Measurements from ENCODE around the gene YIPF1.

YIPF1 gene

GRCh38 chr1:53834776-53835175 is 54.8 kb downstream of the YIPF1 start:
- H4K20me1 ChIP-seq (ENCODE audit: insufficient read depth, low read length) = peaks cover 21% of the 10 kb centered on the region; the same call in 1 of the 2 replicates
- TF ChIP-seq EZH2phosphoT487 (IDR thresholded peaks at IDR 0.05; ENCODE audit: low read depth) = no peak
- TF ChIP-seq CTCF (IDR thresholded peaks at IDR 0.05; ENCODE audit: low read depth, low read length) = no peak
- H3K27ac ChIP-seq (ENCODE audit: low read length) = no peak overlapping the region
- no peaks in the 10 kb centered on the region for H3K9me3 ChIP-seq (ENCODE audit: insufficient read depth, low read length)
- H3K27me3 ChIP-seq (ENCODE audit: low read depth, low read length) = no peaks in the 10 kb centered on the region
- H3K36me3 ChIP-seq (replicated peaks; ENCODE audit: low read depth, low read length) = peaks cover 18% of the 10 kb centered on the region
- H3K4me2 ChIP-seq (ENCODE audit: low read length) = no peak overlapping the region
- no peak overlapping the region for H2AFZ ChIP-seq (ENCODE audit: low read depth, low read length)
- no peak overlapping the region for H3K4me3 ChIP-seq (ENCODE audit: low read length)
- H3K79me2 ChIP-seq (ENCODE audit: low read length) = peaks cover 68% of the 10 kb centered on the region
- H3K9ac ChIP-seq (ENCODE audit: low read length) = no peak overlapping the region
- H3K4me1 ChIP-seq (ENCODE audit: low read length) = peaks cover 19% of the 10 kb centered on the region

GRCh38 chr1:53833393-53833792 is 56.2 kb downstream of the YIPF1 start:
- Histone ChIP-seq H3K36me3 (replicated peaks; ENCODE audit: low read depth, low read length) (peaks cover 24% of the 10 kb centered on the region), H2AFZ (ENCODE audit: low read depth, low read length) (no peak overlapping the region), H3K79me2 (ENCODE audit: low read length) (peaks cover 75% of the 10 kb centered on the region), H3K27ac (ENCODE audit: low read length) (no peak overlapping the region), H3K4me1 (ENCODE audit: low read length) (peaks cover 15% of the 10 kb centered on the region), H3K27me3 (ENCODE audit: low read depth, low read length) (no peaks in the 10 kb centered on the region), H3K4me2 (ENCODE audit: low read length) (no peak overlapping the region), H3K9ac (ENCODE audit: low read length) (no peak overlapping the region), H4K20me1 (ENCODE audit: insufficient read depth, low read length) (peaks cover 21% of the 10 kb centered on the region; the same call in 1 of the 2 replicates), H3K9me3 (ENCODE audit: insufficient read depth, low read length) (no peaks in the 10 kb centered on the region), H3K4me3 (ENCODE audit: low read length) (no peak overlapping the region)
- TF ChIP-seq EZH2phosphoT487 (IDR thresholded peaks at IDR 0.05; ENCODE audit: low read depth) = no peak
- TF ChIP-seq CTCF (IDR thresholded peaks at IDR 0.05; ENCODE audit: low read depth, low read length) = no peak

GRCh38 chr1:53826367-53826766 is 63.2 kb downstream of the YIPF1 start:
- Histone ChIP-seq H3K4me1 (ENCODE audit: low read length) (peaks cover 3% of the 10 kb centered on the region), H3K9ac (ENCODE audit: low read length) (no peak overlapping the region), H3K79me2 (ENCODE audit: low read length) (peaks cover 31% of the 10 kb centered on the region), H4K20me1 (ENCODE audit: insufficient read depth, low read length) (no peaks in the 10 kb centered on the region), H3K4me2 (ENCODE audit: low read length) (no peak overlapping the region), H2AFZ (ENCODE audit: low read depth, low read length) (no peak overlapping the region), H3K36me3 (replicated peaks; ENCODE audit: low read depth, low read length) (peaks cover 22% of the 10 kb centered on the region), H3K27ac (ENCODE audit: low read length) (no peak overlapping the region), H3K4me3 (ENCODE audit: low read length) (no peak overlapping the region), H3K9me3 (ENCODE audit: insufficient read depth, low read length) (no peaks in the 10 kb centered on the region), H3K27me3 (ENCODE audit: low read depth, low read length) (no peaks in the 10 kb centered on the region)
- TF ChIP-seq CTCF (IDR thresholded peaks at IDR 0.05; ENCODE audit: low read depth, low read length) = no peak
- no peak for TF ChIP-seq EZH2phosphoT487 (IDR thresholded peaks at IDR 0.05; ENCODE audit: low read depth)

GRCh38 chr1:53825306-53825705 is 64.3 kb downstream of the YIPF1 start:
- no peaks in the 10 kb centered on the region for H4K20me1 ChIP-seq (ENCODE audit: insufficient read depth, low read length)
- H3K79me2 ChIP-seq (ENCODE audit: low read length) = peaks cover 33% of the 10 kb centered on the region
- no peak overlapping the region for H2AFZ ChIP-seq (ENCODE audit: low read depth, low read length)
- H3K4me2 ChIP-seq (ENCODE audit: low read length) = no peak overlapping the region
- H3K4me3 ChIP-seq (ENCODE audit: low read length) = no peak overlapping the region
- H3K36me3 ChIP-seq (replicated peaks; ENCODE audit: low read depth, low read length) = peaks cover 22% of the 10 kb centered on the region
- H3K9ac ChIP-seq (ENCODE audit: low read length) = no peak overlapping the region
- H3K27ac ChIP-seq (ENCODE audit: low read length) = no peak overlapping the region
- no peaks in the 10 kb centered on the region for H3K27me3 ChIP-seq (ENCODE audit: low read depth, low read length)
- H3K9me3 ChIP-seq (ENCODE audit: insufficient read depth, low read length) = no peaks in the 10 kb centered on the region
- TF ChIP-seq CTCF (IDR thresholded peaks at IDR 0.05; ENCODE audit: low read depth, low read length) = no peak
- no peak for TF ChIP-seq EZH2phosphoT487 (IDR thresholded peaks at IDR 0.05; ENCODE audit: low read depth)
- peaks cover 3% of the 10 kb centered on the region for H3K4me1 ChIP-seq (ENCODE audit: low read length)

Measured in OCI-LY3 (cell line).